NCI-H146 treated with DMSO at 0.1 percent for 48 hours (cell line): ENCODE measurements around the gene CEP104.

Experiments
- DNase-seq: peaks from one replicate; lab custom pipeline; 2025; ENCODE audit not compliant: unreplicated experiment; lab: John Stamatoyannopoulos, UW

The CEP104 gene

DNA sequence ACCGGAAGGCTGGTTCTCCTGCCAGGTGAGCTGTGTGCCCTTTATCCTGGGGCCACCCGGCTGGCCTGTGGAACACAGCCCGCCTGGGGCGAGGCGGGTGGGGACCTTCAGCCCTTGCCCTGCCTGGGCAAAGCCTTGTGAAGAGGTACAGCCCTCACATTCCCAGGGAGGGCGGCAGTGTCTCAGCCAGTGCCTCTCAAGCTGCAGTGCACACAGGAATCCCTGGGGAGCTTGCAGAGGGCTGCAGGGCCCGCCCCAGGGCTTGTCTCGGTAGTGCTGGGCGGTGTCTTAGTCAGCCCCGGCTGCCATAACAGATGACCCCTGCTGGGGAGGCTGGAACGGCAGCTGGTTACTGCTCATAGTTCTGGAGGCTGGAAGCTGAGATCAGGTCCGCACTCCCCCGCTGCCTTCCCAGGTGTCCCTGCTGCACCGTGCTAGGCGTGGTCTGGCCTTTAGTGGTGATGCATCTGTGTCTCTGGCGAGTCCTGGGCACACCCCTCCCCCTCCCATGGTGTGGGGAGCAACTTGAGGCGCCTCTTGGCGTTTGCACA, 12.8 kb upstream of the CEP104 start:
- DNase-seq, result peak; percentile 41

DNA sequence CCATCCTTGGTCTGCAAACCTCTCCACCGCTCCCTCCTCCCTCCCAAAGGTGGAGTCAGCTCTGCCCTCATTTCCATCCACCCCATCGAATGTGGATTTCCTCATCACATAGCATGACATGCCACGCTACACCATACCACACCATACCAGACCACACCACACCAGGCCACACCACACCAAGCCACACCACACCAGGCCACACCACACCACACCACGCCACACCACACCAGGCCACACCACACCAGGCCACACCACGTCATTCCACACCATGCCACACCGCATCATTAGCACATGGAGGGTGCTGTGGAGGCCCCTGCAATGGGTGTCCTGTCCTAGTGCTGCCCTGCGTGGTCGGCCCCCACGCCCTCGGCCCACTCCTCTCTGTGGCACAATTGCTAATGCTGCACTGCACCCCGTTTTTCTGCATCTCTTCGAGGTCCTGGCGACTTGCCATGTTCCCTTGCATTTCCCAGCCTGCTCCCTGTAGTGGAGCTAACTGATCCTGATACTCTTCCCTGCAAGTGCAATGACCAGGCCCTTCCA, 11.5 kb upstream of the CEP104 start:
- no peak for DNase-seq

DNA sequence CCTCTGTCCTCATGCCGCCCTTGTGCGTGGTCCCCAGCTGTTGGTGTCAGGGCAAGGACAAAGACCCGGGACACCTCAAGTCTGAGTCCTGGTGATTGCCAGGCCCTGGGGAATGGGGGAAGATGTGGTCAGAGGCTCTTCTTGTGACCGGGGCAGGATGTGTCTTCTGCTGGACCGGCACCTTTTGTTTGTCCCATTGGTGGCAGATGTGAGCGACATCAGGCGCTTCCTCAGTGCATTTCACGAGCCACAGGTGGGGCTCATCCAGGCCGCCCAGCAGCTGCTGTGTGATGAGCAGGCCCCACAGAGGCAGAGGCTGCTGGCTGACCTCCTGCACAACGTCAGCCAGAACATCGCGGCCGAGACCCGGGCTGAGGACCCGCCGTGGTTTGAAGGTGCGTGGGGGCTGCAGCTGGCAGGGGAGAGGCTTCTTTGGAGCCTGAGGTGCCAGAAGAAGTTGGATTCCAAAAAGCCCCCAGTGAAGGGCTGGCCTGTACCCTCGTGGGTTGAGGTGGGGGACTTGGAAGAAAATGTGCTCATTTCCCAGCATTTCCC, 8.7 kb upstream of the CEP104 start:
- DNase-seq, result no peak

DNA sequence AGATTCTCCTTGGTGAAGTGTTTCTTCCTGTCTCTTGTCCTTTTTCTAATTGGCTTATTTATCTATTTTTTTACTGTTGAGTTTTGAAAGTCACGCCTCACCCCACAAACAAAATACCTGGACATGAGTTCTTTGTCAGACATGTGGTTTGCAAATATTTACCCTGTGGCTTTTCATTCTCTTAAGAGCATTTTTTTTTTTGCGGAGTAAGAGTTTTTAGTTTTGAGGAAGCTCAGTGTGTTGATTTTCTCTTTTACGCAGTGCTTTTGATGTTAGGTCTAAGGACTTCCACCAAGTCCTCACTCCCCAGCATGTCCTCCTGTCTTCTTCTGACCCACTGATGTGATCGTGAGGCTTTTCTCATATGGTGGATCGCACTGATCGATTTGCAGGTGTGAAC, 7.9 kb upstream of the CEP104 start:
- no peak for DNase-seq

DNA sequence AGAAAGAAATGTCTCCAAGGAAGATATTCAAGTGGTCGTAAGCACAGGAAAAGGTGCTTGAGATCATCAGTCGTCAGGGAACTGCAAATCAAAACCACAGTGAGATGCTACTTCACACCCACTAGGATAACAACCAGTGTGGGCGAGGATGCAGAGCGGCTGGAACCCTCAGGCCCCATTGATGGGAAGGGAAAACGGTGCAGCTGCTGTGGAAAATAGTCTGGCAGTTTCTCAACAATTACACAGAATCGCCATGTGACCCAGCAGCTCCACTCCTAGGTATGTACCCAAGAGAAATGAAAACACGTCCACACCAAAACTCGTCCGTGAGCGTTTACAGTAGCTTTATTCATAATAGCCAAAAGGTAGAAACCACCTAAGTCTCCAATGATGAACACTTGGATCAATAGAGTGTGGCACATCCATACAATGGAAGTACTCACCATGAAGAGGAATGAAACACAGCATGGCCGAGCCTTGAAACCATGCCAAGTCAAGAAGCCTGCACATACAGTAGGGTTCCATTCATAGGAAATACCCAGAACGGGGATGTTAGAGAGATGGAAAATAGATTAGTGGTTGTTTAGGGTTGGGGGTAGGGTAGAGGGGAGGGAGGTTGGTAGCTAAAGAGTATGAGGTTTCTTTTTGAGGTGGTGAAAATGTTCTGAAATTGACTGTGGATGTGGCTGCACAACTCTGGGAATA, 6.4 kb upstream of the CEP104 start:
- DNase-seq, result no peak

DNA sequence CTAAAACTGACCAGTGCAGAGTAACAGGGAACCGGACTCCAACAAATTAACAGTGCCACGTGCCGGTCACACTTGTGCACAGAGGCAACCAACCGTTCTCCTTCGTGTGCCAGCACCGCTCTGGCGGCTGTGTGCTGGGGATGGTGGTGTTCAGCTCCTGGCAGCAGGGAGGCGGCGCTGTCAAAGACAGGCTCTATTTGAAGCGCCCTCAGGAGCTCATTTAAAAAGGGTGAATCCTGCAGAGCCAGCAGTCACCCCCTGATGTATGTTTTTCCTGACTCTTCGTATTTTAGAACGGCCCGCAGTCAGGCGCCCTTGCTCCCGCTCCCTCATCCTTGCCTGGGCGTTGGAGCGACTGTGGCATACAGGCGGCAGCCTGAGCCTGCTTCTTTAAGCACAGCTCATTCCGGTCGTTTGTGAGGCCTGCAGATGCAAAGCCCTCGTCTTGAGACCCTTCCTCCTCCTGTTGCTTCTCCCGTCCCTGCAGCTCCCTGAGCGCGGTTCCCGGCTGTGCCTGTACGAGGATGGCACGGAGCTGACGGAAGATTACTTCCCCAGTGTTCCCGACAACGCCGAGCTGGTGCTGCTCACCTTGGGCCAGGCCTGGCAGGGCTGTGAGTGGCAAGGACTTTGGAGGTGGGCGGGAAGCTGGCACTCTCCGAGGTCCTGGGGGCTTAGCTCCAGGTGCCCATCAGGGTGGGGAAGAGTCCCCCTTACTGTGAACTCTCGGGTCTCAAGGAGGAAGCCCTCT, 1.4 kb upstream of the CEP104 start:
- DNase-seq, result no peak

DNA sequence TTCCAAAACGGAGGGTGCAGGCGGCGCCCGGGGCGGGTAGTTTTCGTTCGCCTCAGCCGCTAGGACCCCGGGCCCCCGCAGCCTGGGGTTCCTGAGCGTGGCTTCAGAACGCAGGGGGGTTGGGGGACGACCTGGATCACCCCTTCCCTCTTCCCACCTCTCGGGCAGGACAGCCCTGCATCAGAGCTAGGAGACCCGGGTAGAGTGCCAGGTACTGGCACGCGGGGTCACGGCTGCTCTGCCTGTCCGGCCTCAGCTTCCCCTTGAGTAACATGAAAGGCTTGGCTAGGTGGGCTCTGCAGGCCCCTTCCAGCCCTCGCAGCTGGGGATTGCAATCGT, 749 bp upstream of the CEP104 start:
- DNase-seq, result no peak

DNA sequence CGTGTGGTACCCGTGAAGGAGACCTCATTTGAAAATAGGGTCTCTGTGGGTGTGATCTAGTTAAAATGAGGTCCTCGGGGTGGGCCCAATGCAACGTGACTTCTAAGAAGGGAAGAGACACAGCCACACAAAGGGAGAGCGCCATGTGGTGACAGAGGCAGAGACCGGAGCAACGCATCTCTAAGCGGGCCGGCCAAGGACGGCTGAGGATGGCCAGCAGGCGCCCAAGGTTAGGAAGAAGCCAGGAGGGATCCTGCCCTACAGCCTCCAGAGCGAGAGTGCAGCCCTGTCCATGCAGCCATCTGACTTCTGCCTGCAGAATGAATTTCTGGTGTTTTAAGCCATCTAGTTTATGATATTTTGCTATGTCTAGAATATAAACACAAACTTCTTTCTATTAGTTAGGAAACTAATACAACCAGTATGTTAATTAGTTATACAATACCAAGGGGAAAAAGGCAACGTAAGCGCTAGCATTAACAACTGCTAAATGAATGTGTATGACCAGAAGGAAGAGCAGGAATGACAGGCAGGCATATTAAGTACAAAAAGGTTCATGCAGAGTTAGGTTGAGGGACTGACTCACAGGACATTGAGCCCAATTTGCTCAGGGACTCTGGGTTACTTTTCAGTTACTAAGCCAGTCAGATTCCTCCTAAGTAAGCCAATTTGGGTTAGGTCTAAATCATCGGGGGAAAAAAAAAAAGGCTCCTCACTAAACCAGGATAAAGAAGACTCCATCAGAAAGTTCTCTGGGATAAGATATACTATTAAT, 4.1 kb downstream of the CEP104 start:
- no peak for DNase-seq

DNA sequence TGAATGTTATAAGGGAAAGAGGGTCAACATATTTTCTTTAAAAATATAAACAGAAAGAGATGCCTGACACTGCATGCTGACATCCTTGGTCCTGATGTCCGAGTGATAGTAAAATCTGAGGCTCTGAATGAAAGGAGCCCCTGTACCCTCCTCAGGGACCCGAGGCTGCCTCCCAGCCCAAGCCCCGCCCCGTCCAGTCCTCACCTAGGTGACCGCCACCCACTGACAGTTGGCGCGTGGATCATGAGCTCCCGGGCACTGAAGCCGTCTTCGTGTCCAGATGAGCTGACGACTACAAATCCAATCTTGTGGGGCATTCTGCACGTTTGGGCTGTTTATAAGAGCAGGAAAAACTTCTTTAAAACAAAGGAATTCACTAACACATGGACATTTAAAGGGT, 4.9 kb downstream of the CEP104 start:
- DNase-seq, result no peak

DNA sequence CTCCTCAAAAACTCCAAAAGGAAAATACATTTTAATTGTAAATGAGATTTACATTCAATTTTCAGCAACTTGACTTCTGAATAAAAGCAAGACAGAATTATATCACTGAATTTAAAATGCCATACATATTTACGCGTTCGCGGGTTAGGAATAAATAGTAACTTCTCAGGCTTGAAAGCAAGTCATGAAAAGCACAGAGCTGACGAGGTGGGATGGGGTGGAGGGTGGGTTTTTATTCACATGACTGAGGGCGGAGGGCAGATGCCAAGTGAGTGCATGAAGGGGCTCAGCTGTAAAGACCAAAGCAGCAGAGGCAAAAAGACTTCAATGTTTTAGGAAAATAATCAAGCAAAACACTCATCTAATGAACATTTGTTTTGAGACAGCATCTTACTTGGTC, 5.7 kb downstream of the CEP104 start:
- no peak for DNase-seq

DNA sequence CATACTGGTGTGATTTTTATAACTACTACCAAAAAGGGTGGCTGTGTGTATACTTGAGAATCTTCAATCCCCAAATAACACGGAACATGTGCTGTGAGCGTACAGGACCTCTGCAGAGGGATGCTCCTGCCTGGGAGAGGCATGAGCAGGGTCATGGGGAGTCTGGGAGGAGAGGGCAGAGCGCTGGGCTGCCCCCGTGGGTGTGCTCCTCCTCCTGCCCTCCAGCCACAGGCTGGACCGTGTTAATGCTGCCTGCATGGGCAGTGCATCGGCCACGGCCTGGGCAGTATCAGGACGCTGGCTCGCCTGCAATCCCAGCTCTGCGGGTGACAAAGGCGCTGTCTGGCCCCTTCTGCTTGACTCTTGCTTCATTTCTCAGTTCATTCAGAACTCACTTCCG, 6.2 kb downstream of the CEP104 start:
- DNase-seq, result no peak

DNA sequence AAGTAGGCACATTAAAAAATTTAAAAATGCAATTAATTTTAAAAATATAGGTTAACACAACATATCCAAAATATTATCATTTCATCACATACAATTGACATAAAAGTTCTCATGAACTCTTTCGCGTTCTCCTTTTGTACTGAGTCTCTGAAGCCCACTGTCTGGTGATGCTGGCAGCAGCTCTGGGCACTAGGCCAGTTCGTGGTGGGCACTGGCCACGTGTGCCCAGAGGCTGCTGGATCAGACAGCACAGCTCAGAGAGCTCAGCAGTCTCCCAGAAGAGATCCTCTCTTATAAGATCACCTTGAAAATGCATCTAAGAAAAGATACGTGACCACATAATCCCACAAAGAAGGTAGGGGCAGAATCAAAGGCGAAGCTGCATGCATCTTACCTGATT, 9.9 kb downstream of the CEP104 start:
- DNase-seq, result no peak

DNA sequence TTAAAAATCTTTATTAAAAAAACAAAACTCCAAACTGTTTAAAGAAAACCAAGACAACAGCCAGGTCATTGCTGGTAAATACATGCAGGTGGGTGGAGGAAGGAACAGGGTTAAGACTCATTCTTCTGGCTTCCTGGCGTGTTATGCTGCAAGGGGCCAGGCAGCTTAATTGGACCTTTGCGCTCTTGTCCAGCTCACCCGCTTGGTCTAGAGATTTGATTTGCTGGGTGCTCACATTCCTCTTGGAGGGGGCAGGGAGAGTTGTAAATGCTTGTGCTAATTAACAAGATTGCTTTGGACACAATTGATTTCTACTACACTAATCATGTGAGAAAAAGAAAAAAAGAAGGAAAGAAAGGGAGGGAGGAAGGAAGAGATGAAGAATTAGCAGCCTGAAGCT, 10.5 kb downstream of the CEP104 start:
- no peak for DNase-seq

DNA sequence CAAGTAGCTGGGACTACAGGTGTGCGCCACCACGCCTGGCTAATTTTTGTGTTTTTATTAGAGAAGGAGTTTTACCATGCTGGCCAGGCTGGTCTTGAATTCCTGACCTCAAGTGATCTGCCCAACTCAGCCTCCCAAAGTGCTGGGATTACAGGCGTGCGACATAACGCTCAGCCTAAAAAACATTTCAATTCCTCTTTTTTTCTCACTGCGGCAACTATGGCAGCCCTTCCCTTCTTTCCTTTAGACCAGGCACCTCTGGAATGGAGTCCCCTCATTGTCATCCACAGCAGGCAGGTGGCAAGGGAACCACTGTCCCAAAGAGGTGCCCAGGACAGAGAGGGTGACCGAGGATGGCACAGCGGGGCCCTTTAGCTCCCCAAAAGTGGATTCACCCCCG, 14.1 kb downstream of the CEP104 start:
- DNase-seq, result no peak

DNA sequence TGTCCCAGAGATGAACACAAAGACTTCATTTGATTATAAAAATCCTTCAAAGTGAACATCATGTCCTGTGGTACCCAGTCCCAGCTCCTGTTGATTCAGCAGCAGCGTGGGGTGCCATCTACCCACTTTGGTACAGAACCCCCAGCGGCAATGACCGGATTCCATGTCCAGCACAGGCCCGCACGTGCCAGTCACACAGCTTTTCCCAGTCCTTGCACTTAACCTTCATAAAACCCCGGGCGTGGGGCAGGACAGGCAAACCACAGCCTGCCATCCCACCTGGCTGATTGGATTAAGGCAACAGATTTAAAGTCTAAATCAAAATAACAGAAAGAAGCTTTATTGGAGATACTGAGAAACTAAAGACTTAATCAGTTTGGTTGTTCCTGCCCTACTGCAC, 15.5 kb downstream of the CEP104 start:
- no peak for DNase-seq

DNA sequence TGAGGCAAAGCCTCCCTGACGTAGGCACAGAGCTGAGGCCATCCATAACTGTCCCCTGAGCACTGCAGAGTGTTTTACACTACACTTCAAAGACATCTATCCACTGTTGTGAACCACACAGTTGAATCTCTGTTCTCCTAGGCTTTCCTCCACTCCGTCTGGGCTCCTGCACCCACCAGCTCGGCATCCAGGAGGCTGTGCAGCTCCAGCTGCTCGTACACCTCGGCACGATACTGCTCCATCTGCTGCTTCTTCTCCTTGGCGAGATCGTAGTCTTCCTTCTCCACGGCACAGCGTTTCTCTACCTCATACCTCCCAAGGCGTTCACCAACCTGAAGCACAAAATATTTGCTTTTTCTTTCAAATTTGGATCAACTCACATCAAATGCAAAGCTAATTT, 18.2 kb downstream of the CEP104 start:
- DNase-seq, result no peak

DNA sequence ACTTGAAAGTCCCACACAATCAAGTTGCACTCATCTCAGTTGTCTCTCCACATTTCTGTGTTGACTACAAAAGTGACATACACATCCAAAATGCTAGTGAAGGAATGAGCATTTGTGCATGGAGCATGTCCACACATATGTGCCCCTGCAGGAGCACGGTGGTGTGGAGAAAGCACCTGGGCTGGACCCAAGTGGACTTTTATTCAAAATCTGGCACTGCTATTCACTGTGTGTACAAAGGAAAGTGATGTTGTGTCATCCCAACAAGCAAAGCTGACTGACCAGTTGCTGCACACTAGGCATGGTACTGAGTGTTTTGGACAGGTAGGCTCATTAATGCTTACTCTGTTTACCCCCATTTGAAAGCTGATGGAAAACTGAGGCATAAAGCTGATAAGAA, 19.3 kb downstream of the CEP104 start:
- no peak for DNase-seq

DNA sequence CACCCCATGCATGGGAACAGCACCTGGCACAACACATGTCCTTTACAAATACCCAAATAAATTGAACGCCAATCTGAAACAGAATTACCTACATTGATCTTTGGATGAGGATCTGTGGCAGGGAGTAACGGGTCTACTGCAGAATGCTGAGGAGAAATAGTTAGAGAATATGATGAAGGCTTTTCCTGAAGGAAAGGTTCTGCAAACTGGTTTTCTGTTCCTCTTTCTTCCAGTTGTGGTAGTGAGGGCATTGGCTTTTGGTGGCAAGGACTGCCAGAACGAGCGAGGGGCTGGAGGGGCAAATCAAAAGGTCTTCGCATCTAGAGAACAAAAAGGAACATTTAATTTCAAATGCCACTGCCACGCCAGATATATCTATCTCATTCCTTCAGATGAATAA, 19.8 kb downstream of the CEP104 start:
- DNase-seq, result no peak

DNA sequence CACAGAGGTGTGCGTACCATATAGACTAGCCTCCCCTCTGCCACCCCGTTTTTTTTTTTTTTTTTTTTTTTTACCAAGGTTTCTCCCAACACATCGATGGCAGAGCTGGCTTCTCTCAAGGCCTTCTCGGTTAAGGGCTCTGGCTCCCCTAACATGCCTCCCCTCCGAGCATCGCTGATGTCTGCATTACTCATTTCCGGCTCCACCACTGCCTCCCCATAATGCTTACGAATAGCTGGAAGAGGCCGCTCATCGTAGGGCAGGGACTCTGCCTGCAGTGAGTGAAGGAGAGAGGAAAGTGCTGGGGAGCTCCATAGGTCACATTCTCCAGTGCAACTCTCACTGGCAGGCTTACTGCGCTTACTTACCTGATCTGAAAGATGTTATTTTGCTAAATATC, 20.6 kb downstream of the CEP104 start:
- no peak for DNase-seq

DNA sequence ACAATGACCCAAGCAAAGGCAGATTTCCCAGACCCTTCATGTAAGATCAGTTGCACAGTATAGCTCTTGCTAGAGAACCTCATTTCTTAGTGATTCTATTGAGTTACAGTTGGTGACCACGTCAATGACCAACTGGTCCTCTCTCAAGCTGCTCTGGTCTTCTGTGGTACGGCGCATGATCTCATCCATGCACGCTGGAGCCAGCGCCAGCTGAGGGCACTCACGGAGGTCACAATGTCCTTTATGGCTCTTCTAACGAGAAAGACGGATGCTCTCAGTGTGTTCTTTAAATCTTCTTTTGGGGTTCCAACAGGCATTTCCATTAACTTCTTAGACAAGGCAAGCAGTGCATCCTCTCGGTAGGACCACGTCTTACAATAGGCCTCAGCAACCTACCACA, 22.3 kb downstream of the CEP104 start:
- DNase-seq, result no peak

DNA sequence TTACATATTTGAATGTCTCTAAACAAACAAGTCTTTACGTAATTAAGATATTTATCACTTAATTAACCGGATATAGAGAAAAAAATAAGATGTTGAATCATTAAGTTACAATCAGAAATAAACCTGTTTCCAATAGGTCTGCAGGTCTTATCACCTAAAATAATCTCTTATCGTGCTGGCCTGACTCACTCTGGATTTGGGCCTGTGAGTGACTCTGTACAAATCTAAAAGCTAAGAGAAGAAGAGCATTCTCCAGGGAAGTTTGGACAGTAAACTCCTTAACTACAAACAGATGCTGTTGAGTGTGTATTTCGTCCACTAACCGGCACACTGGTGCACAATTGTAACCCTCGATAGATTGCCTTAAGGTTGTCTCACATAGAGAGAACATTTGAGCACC, 25.3 kb downstream of the CEP104 start:
- DNase-seq, result no peak
